PC-9 (cell line): ENCODE data around the gene PCDH9.

Experiments used
- EZH2 ChIP-seq: fragments of 200-600 bp; sonication (generic); IDR thresholded peaks from 2 replicates; pipeline ENCODE4 v1.8.0; 2017; ENCODE audit warnings: antibody characterized with exemption, low read depth
- TF ChIP-seq, protein P1 (sequence below): fragments of 200-600 bp; sonication (generic); conservative IDR thresholded peaks from 2 replicates; pipeline ENCODE4 v1.6.1; 2017; ENCODE audit warnings: mixed run types, antibody characterized with exemption, mild to moderate bottlenecking, moderate library complexity

GRCh38 chr13:67140006-67140405, 90.1 kb downstream of the PCDH9 start:
- TF ChIP-seq, protein P1, sequence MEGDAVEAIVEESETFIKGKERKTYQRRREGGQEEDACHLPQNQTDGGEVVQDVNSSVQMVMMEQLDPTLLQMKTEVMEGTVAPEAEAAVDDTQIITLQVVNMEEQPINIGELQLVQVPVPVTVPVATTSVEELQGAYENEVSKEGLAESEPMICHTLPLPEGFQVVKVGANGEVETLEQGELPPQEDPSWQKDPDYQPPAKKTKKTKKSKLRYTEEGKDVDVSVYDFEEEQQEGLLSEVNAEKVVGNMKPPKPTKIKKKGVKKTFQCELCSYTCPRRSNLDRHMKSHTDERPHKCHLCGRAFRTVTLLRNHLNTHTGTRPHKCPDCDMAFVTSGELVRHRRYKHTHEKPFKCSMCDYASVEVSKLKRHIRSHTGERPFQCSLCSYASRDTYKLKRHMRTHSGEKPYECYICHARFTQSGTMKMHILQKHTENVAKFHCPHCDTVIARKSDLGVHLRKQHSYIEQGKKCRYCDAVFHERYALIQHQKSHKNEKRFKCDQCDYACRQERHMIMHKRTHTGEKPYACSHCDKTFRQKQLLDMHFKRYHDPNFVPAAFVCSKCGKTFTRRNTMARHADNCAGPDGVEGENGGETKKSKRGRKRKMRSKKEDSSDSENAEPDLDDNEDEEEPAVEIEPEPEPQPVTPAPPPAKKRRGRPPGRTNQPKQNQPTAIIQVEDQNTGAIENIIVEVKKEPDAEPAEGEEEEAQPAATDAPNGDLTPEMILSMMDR = no peak
- no peak for TF ChIP-seq EZH2
